Liver (tissue), 9 donors: ENCODE results near the gene PSMD5. TPM values are rescaled to one million over a fixed set of nuclear protein-coding genes. Genes with fewer than 3 reads are reported as not detected.

Experiments
- DNase-seq: peaks from one replicate; pipeline ENCODE4 v3.0.0-alpha.2; 2017; ENCODE audit warnings: low spot score
- H3K27ac ChIP-seq, 2 donors: one replicate each; pipeline ENCODE4 v1.7.0; 2013; ENCODE audit warnings: inconsistent platforms in 2 of 2, low read length in 2 of 2, control low read depth in 1 of 2, low read depth in 1 of 2, mild to moderate bottlenecking in 1 of 2
- H3K27me3 ChIP-seq, 4 donors: one replicate each; pipeline versions ENCODE4 v1.6.1 to v1.7.0; 2013; ENCODE audit warnings: low read length in 3 of 4, inconsistent platforms in 1 of 4, mild to moderate bottlenecking in 1 of 4, moderate library complexity in 1 of 4; ENCODE audit not compliant: control insufficient read depth in 4 of 4, insufficient read depth in 4 of 4
- H3K36me3 ChIP-seq, 4 donors: one replicate each; pipeline versions ENCODE4 v1.6.1 to v1.7.0; 2013; ENCODE audit warnings: low read length in 3 of 4, mild to moderate bottlenecking in 3 of 4, low read depth in 1 of 4, moderate library complexity in 1 of 4; ENCODE audit not compliant: control insufficient read depth in 4 of 4, insufficient read depth in 3 of 4
- H3K4me1 ChIP-seq, 4 donors: one replicate each; pipeline versions ENCODE4 v1.6.1 to v1.7.0; 2013; ENCODE audit warnings: low read length in 3 of 4, mild to moderate bottlenecking in 3 of 4, moderate library complexity in 1 of 4; ENCODE audit not compliant: control insufficient read depth in 4 of 4, insufficient read depth in 4 of 4
- H3K4me3 ChIP-seq, 3 donors: one replicate each; pipeline versions ENCODE4 v1.6.1 to v1.7.0; 2013; ENCODE audit warnings: low read length in 3 of 3, control low read depth in 1 of 3, low read depth in 1 of 3, mild to moderate bottlenecking in 1 of 3
- H3K9ac ChIP-seq, 2 donors: one replicate each; pipeline ENCODE4 v1.7.0; 2013; ENCODE audit warnings: low read length in 2 of 2, mild to moderate bottlenecking in 2 of 2, moderate library complexity in 2 of 2, control low read depth in 1 of 2, low read depth in 1 of 2
- H3K9me3 ChIP-seq, 4 donors: one replicate each; pipeline versions ENCODE4 v1.6.1 to v1.7.0; 2013; ENCODE audit warnings: low read length in 3 of 4; ENCODE audit not compliant: control insufficient read depth in 4 of 4
- ATF3 ChIP-seq: IDR thresholded peaks from 2 replicates; pipeline ENCODE4 v1.6.1; 2016; ENCODE audit warnings: antibody characterized with exemption
- CTCF ChIP-seq: fragments of 150-350 bp; IDR thresholded peaks from 2 replicates; pipeline ENCODE4 v1.5.1; 2017; ENCODE audit warnings: improper control_type of control experiment, low read depth, low read length; ENCODE audit not compliant: missing input control
- EGR1 ChIP-seq, 2 donors: IDR thresholded peaks; 2 replicates each; pipeline ENCODE4 v1.6.1; 2016 to 2018; ENCODE audit warnings: antibody characterized with exemption in 2 of 2, low read depth in 2 of 2
- FOXA1 ChIP-seq: IDR thresholded peaks from 2 replicates; pipeline ENCODE4 v1.6.1; 2016; ENCODE audit warnings: antibody characterized with exemption
- HNF4A ChIP-seq, 2 donors: conservative IDR thresholded peaks; 2 replicates each; pipeline ENCODE4 v1.6.1; 2016; ENCODE audit warnings: antibody characterized with exemption in 2 of 2, mild to moderate bottlenecking in 2 of 2
- HNF4G ChIP-seq: IDR thresholded peaks from 2 replicates; pipeline ENCODE4 v1.6.1; 2016; ENCODE audit warnings: antibody characterized with exemption
- JUND ChIP-seq, 2 donors: IDR thresholded peaks; 2 replicates each; pipeline ENCODE4 v1.6.1; 2016; ENCODE audit warnings: antibody characterized with exemption in 2 of 2
- NR2F2 ChIP-seq: IDR thresholded peaks from 2 replicates; pipeline ENCODE4 v1.6.1; 2016; ENCODE audit warnings: antibody characterized with exemption
- RAD21 ChIP-seq, 2 donors: IDR thresholded peaks; 2 replicates each; pipeline ENCODE4 v1.6.1; 2016; ENCODE audit warnings: antibody characterized with exemption in 2 of 2, mild to moderate bottlenecking in 2 of 2
- RXRA ChIP-seq, 2 donors: IDR thresholded peaks; 2 replicates each; pipeline ENCODE4 v1.6.1; 2017 to 2018; ENCODE audit warnings: antibody characterized with exemption in 2 of 2, mild to moderate bottlenecking in 1 of 2
- SP1 ChIP-seq: IDR thresholded peaks from 2 replicates; pipeline ENCODE4 v1.6.1; 2018; ENCODE audit warnings: antibody characterized with exemption, mild to moderate bottlenecking
- TAF1 ChIP-seq: conservative IDR thresholded peaks from 2 replicates; pipeline ENCODE4 v1.6.1; 2016; ENCODE audit warnings: antibody characterized with exemption, mild to moderate bottlenecking
- YY1 ChIP-seq: IDR thresholded peaks from 2 replicates; pipeline ENCODE4 v1.6.1; 2016; ENCODE audit warnings: antibody characterized with exemption, mild to moderate bottlenecking
- WGBS: extraction: QIAGEN DNeasy Blood & Tissue Kit; methylation state at CpG from one replicate; pipeline ENCODE4 v1.1.7; 2013; 5-methylcytosine and 5-hydroxymethylcytosine counted together
- polyA plus RNA-seq, 2 donors: library from polyadenylated mRNA; stranded (reverse) in 1 of 2; unstranded in 1 of 2; fragments of 200-250 nt in 1 of 2; fragments of >200 nt in 1 of 2; fragmentation: Nextera tagmentation in 1 of 2; extraction: Ambion mirVana in 1 of 2; gene quantifications; one replicate each; pipeline versions ENCODE4 v1.2.1 to v1.2.3, GENCODE V29; 2013 to 2015
- total RNA-seq, 2 donors: library from RNA; depleted of rRNA; stranded (reverse); fragments of >200 nt; gene quantifications; one replicate each; pipeline ENCODE4 v1.2.3, GENCODE V29; 2014
- TF ChIP-seq, protein P1 (sequence below): IDR thresholded peaks from 2 replicates; pipeline ENCODE4 v1.6.1; 2016; ENCODE audit warnings: antibody characterized with exemption
- TF ChIP-seq, protein P2 (sequence below): IDR thresholded peaks from 2 replicates; pipeline ENCODE4 v1.6.1; 2016; ENCODE audit warnings: antibody characterized with exemption
- TF ChIP-seq, protein P3 (sequence below): IDR thresholded peaks from 2 replicates; pipeline ENCODE4 v1.6.1; 2016; ENCODE audit warnings: antibody characterized with exemption, mild to moderate bottlenecking
- donor health status: healthy.
- donor health status: healthy.
- donor health status: healthy.
- donor health status: healthy.
- donor health status: healthy.

The PSMD5 gene
- total and polyA plus RNA-seq, 4 donors, result 10.9 to 19.1 (median 16.0) TPM

DNA sequence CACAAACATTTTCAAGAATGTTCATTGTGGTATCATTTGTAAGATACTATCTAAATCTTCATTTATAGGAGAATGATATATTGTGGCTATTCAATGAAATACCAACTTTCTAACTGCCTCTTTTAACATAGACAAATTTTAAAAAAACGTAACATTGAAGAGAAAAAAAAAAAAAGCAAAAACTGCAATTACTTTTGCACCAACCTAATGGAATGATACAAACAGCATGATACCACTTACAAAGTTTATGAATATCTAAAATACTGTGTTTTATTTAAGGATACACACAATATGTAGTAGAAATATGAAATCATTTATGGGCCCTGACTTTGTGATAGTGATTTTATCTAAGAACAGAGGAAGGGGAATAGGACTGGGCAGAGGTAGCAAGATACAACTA is 24.1 kb downstream of the PSMD5 start:
- Histone ChIP-seq H3K36me3 (peaks cover 5 to 31% (median 22%) of the 10 kb centered on the region in 4 donors), H3K27me3 (no peaks in the 10 kb centered on the region), H3K4me1 (peaks cover 0 to 6% (median 0%) of the 10 kb centered on the region in 4 donors), H3K27ac (no peak overlapping the region), H3K9ac (no peak overlapping the region), H3K4me3 (no peak overlapping the region), H3K9me3 (no peaks in the 10 kb centered on the region)
- 89% methylated on average over 1 of the region's 1 CpG for WGBS
- no peak for DNase-seq
- no peak for TF ChIP-seq TAF1

GRCh38 chr9:120815075-120815474 is 27.6 kb downstream of the PSMD5 start:
- H3K4me1 ChIP-seq, result peaks cover 0 to under 1% (median 0%) of the 10 kb centered on the region in 4 donors
- H3K9ac ChIP-seq, result no peak overlapping the region
- H3K4me3 ChIP-seq, result no peak overlapping the region
- 94% methylated on average over 4 of the region's 4 CpGs for WGBS
- TF ChIP-seq CTCF (no peak), SP1 (no peak), RXRA (IDR thresholded peaks at IDR 0.05) (no peak), RAD21 (IDR thresholded peaks at IDR 0.05) (no peak), JUND (IDR thresholded peaks at IDR 0.05) (no peak), FOXA1 (no peak), TAF1 (no peak), ATF3 (no peak), NR2F2 (no peak), YY1 (no peak)
- TF ChIP-seq, protein P1, sequence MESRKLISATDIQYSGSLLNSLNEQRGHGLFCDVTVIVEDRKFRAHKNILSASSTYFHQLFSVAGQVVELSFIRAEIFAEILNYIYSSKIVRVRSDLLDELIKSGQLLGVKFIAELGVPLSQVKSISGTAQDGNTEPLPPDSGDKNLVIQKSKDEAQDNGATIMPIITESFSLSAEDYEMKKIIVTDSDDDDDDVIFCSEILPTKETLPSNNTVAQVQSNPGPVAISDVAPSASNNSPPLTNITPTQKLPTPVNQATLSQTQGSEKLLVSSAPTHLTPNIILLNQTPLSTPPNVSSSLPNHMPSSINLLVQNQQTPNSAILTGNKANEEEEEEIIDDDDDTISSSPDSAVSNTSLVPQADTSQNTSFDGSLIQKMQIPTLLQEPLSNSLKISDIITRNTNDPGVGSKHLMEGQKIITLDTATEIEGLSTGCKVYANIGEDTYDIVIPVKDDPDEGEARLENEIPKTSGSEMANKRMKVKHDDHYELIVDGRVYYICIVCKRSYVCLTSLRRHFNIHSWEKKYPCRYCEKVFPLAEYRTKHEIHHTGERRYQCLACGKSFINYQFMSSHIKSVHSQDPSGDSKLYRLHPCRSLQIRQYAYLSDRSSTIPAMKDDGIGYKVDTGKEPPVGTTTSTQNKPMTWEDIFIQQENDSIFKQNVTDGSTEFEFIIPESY, result no peak
- no peaks in the 10 kb centered on the region for H3K9me3 ChIP-seq
- no peak for DNase-seq
- peaks cover 2 to 20% (median 10%) of the 10 kb centered on the region in 4 donors for H3K36me3 ChIP-seq
- no peaks in the 10 kb centered on the region for H3K27me3 ChIP-seq
- H3K27ac ChIP-seq, result no peak overlapping the region

- Histone ChIP-seq H3K4me1 (no peaks in the 10 kb centered on the region), H3K4me3 (no peak overlapping the region), H3K27me3 (no peaks in the 10 kb centered on the region), H3K27ac (no peak overlapping the region), H3K9ac (no peak overlapping the region), H3K9me3 (peaks cover 0 to 7% (median 1%) of the 10 kb centered on the region in 4 donors), H3K36me3 (no peaks in the 10 kb centered on the region)
- no peak for DNase-seq
- TF ChIP-seq HNF4G, result no peak
- TF ChIP-seq, protein P2, sequence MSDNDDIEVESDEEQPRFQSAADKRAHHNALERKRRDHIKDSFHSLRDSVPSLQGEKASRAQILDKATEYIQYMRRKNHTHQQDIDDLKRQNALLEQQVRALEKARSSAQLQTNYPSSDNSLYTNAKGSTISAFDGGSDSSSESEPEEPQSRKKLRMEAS, result no peak
- TF ChIP-seq, protein P1, result no peak
- no peak for TF ChIP-seq YY1
- no peak for TF ChIP-seq NR2F2
- no peak for TF ChIP-seq ATF3
- TF ChIP-seq HNF4A (conservative IDR thresholded peaks at IDR 0.05), result no peak
- TF ChIP-seq RXRA (IDR thresholded peaks at IDR 0.05), result no peak
- no peak for TF ChIP-seq JUND (IDR thresholded peaks at IDR 0.05)
- TF ChIP-seq, protein P3, sequence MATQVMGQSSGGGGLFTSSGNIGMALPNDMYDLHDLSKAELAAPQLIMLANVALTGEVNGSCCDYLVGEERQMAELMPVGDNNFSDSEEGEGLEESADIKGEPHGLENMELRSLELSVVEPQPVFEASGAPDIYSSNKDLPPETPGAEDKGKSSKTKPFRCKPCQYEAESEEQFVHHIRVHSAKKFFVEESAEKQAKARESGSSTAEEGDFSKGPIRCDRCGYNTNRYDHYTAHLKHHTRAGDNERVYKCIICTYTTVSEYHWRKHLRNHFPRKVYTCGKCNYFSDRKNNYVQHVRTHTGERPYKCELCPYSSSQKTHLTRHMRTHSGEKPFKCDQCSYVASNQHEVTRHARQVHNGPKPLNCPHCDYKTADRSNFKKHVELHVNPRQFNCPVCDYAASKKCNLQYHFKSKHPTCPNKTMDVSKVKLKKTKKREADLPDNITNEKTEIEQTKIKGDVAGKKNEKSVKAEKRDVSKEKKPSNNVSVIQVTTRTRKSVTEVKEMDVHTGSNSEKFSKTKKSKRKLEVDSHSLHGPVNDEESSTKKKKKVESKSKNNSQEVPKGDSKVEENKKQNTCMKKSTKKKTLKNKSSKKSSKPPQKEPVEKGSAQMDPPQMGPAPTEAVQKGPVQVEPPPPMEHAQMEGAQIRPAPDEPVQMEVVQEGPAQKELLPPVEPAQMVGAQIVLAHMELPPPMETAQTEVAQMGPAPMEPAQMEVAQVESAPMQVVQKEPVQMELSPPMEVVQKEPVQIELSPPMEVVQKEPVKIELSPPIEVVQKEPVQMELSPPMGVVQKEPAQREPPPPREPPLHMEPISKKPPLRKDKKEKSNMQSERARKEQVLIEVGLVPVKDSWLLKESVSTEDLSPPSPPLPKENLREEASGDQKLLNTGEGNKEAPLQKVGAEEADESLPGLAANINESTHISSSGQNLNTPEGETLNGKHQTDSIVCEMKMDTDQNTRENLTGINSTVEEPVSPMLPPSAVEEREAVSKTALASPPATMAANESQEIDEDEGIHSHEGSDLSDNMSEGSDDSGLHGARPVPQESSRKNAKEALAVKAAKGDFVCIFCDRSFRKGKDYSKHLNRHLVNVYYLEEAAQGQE, result no peak
- TF ChIP-seq TAF1, result no peak
- no peak for TF ChIP-seq EGR1 (IDR thresholded peaks at IDR 0.05; ENCODE audit: low read depth in 2 of 2)
Observed at GRCh38 chr9:120808931-120809330, 33.8 kb downstream of the PSMD5 start.
